GM12878 (cell line): ENCODE results near the gene MAML2. TPM values are rescaled to one million over a fixed set of nuclear protein-coding genes. Genes with fewer than 3 reads are reported as not detected.

Source experiments
- ATAC-seq: fragments of 200-7000 bp; cut with Tn5 transposase; 3 replicates; pipeline ENCODE4 v1.9.1; 2020; ENCODE audit warnings: mild to moderate bottlenecking, moderate library complexity
- BruUV-seq: library from RNA; stranded (reverse); fragments of 400-500 nt; replicated peaks from 2 replicates; lab custom pipeline; 2021; lab: Mats Ljungman, UMichigan
- CTCF ChIA-PET: fragments of 300-600 bp; sonication (Branson Sonifier 250); formaldehyde crosslinking; extraction: SDS; loops from one replicate; lab custom pipeline; 2021; ENCODE audit warnings: inconsistent platforms; lab: Yijun Ruan, JAX
- POLR2A ChIA-PET: fragments of 350-600 bp; formaldehyde crosslinking; extraction: SDS; loops from one replicate; lab custom pipeline; 2021; ENCODE audit warnings: inconsistent platforms; lab: Charles Lee
- RAD21 ChIA-PET: fragments of 300-600 bp; sonication (Branson Sonifier 250); formaldehyde crosslinking; loops from one replicate; lab custom pipeline; 2023; ENCODE audit warnings: antibody characterized with exemption; ENCODE audit not compliant: unreplicated experiment; lab: Charles Lee
- SMC1A ChIA-PET: fragments of 300-600 bp; sonication (Branson Sonifier 250); formaldehyde crosslinking; loops from one replicate; lab custom pipeline; 2023; ENCODE audit not compliant: unreplicated experiment, uncharacterized antibody; lab: Charles Lee
- DNase-seq: peaks from one replicate; pipeline ENCODE4 v3.0.0-alpha.2; 2011; ENCODE audit warnings: low read depth, low spot score
- FAIRE-seq: peaks from 3 replicates; lab custom pipeline; 2011; peaks lifted over from hg19 to GRCh38; lab: Jason Lieb, UNC
- H2AFZ ChIP-seq: 2 replicates; pipeline ENCODE4 v1.6.0; 2011; ENCODE audit warnings: low read depth, low read length, control low read depth; ENCODE audit not compliant: control insufficient read depth
- H3K27ac ChIP-seq: 2 replicates; pipeline ENCODE4 v1.5.1; 2011; ENCODE audit warnings: control low read depth; ENCODE audit not compliant: control insufficient read depth, insufficient read depth
- H3K27me3 ChIP-seq, 2 experiments: replicated peaks in 1 of 2; 2 replicates each; pipeline versions ENCODE4 v1.6.0 to v1.6.1; 2011; ENCODE audit warnings: low read length in 1 of 2; ENCODE audit not compliant: control insufficient read depth in 2 of 2, insufficient read depth in 2 of 2
- H3K36me3 ChIP-seq, 2 experiments: 2 replicates each; pipeline ENCODE4 v1.5.1; 2011; ENCODE audit warnings: low read length in 1 of 2; ENCODE audit not compliant: control insufficient read depth in 2 of 2, insufficient read depth in 2 of 2
- H3K4me1 ChIP-seq: 2 replicates; pipeline ENCODE4 v1.6.1; 2011; ENCODE audit warnings: mild to moderate bottlenecking, low read length, moderate library complexity, mixed read lengths; ENCODE audit not compliant: control insufficient read depth, insufficient read depth
- H3K4me2 ChIP-seq: 2 replicates; pipeline ENCODE4 v1.6.0; 2011; ENCODE audit warnings: control low read depth; ENCODE audit not compliant: control insufficient read depth, insufficient read depth
- H3K4me3 ChIP-seq: fragments of 200-600 bp; sonication (generic); 2 replicates; pipeline ENCODE4 v1.5.1; 2016
- H3K79me2 ChIP-seq: 2 replicates; pipeline ENCODE4 v1.6.0; 2011; ENCODE audit warnings: low read length; ENCODE audit not compliant: control insufficient read depth, insufficient read depth
- H3K9ac ChIP-seq: 2 replicates; pipeline ENCODE4 v1.8.0; 2011; ENCODE audit warnings: low read length, control low read depth, mixed read lengths; ENCODE audit not compliant: control insufficient read depth, insufficient read depth
- H3K9me3 ChIP-seq: replicated peaks from 3 replicates; pipeline ENCODE4 v1.5.1; 2011; ENCODE audit warnings: mild to moderate bottlenecking, low read length; ENCODE audit not compliant: control insufficient read depth, insufficient read depth
- H4K20me1 ChIP-seq: 2 replicates; pipeline ENCODE4 v1.6.0; 2011; ENCODE audit not compliant: control insufficient read depth, insufficient read depth
- BACH1 ChIP-seq: fragments of 450-650 bp; IDR thresholded peaks from 2 replicates; pipeline ENCODE4 v1.6.1; 2017; ENCODE audit warnings: mild to moderate bottlenecking, borderline replicate concordance
- BCL11A ChIP-seq: IDR thresholded peaks from 2 replicates; pipeline ENCODE4 v1.6.1; 2011; ENCODE audit warnings: low read depth, low read length
- E2F4 ChIP-seq: IDR thresholded peaks from 2 replicates; pipeline ENCODE4 v1.6.1; 2012; ENCODE audit warnings: low read depth, low read length, improper control_type of control experiment
- EP300 ChIP-seq, 2 experiments: fragments of 150-350 bp in 1 of 2; IDR thresholded peaks; 2 replicates each; pipeline ENCODE4 v1.6.1; 2011 to 2012; ENCODE audit warnings: low read depth in 2 of 2, low read length in 2 of 2, borderline replicate concordance in 1 of 2, improper control_type of control experiment in 1 of 2, inconsistent platforms in 1 of 2; ENCODE audit not compliant: control insufficient read depth in 1 of 2
- ESRRA ChIP-seq: IDR thresholded peaks from 2 replicates; pipeline ENCODE4 v1.6.1; 2012; ENCODE audit warnings: mild to moderate bottlenecking, low read length, improper control_type of control experiment
- ETV6 ChIP-seq, 2 experiments: fragments of 450-650 bp in 1 of 2; IDR thresholded peaks in 1 of 2; conservative IDR thresholded peaks in 1 of 2; 2 replicates each; pipeline ENCODE4 v1.6.1; 2014; ENCODE audit warnings: antibody characterized with exemption in 1 of 2, borderline replicate concordance in 1 of 2, low read depth in 1 of 2, mild to moderate bottlenecking in 1 of 2, moderate library complexity in 1 of 2
- FOXK2 ChIP-seq: fragments of 450-650 bp; IDR thresholded peaks from 2 replicates; pipeline ENCODE4 v1.6.1; 2017; ENCODE audit warnings: mild to moderate bottlenecking, moderate library complexity
- MEF2B ChIP-seq: fragments of 450-650 bp; IDR thresholded peaks from 2 replicates; pipeline ENCODE4 v1.6.1; 2018; ENCODE audit warnings: mild to moderate bottlenecking, moderate library complexity; ENCODE audit not compliant: partially characterized antibody, poor library complexity, severe bottlenecking
- MTA3 ChIP-seq: IDR thresholded peaks from 2 replicates; pipeline ENCODE4 v1.6.1; 2012; ENCODE audit warnings: low read length, inconsistent platforms, borderline replicate concordance
- RELA ChIP-seq: fragments of 450-650 bp; IDR thresholded peaks from 2 replicates; pipeline ENCODE4 v1.8.0; 2014; ENCODE audit warnings: borderline replicate concordance; ENCODE audit not compliant: partially characterized antibody
- USF1 ChIP-seq: IDR thresholded peaks from 2 replicates; pipeline ENCODE4 v1.6.1; 2011; ENCODE audit warnings: borderline replicate concordance, low read depth, mild to moderate bottlenecking, moderate library complexity, mixed read lengths, low read length; ENCODE audit not compliant: insufficient read depth; ENCODE audit errors: extremely low read length
- WGBS: methylation state at CpG from one replicate; pipeline ENCODE4 v1.1.6; 2016; ENCODE audit warnings: low lambda C conversion rate; ENCODE audit not compliant: insufficient replicate concordance, insufficient coverage; ENCODE audit errors: missing lambda C conversion rate; 5-methylcytosine and 5-hydroxymethylcytosine counted together
- in situ Hi-C: fragments of 300-500 bp; cut with MboI; formaldehyde crosslinking; loops from 9 replicates; pipeline ENCODE4 v1.14.3; 2018; ENCODE audit warnings: mixed read lengths
- intact Hi-C: fragments of 100-400 bp; cut with micrococcal nuclease; formaldehyde crosslinking; loops from one replicate; pipeline ENCODE4 v1.14.2; 2022; ENCODE audit not compliant: unreplicated experiment
- polyA plus RNA-seq, 11 experiments: library from polyadenylated mRNA; depleted of rRNA in 4 of 11; unstranded in 6 of 11; stranded (reverse) in 5 of 11; fragments of >200 nt; fragmentation: Nextera tagmentation in 4 of 11; fragmentation: Illumina TruSeq in 1 of 11; extraction: Ambion mirVana in 4 of 11; extraction: Trizol in 1 of 11; gene quantifications; 1 replicate in 1 of 11; 2 replicates in 10 of 11; pipeline versions ENCODE4 v1.2.1 to v1.2.3, GENCODE V29; 2011 to 2016; ENCODE audit warnings: inconsistent platforms in 2 of 11, missing spikeins in 2 of 11, low read depth in 1 of 11
- total RNA-seq, 4 experiments: library from RNA; depleted of rRNA in 3 of 4; stranded (reverse); fragments of >200 nt in 3 of 4; fragmentation: Illumina TruSeq in 1 of 4; extraction: Trizol in 1 of 4; gene quantifications; 2 replicates each; pipeline versions ENCODE4 v1.2.1 to v1.2.3, GENCODE V29; 2013 to 2021
- TF ChIP-seq, protein P1 (sequence below): IDR thresholded peaks from 2 replicates; pipeline ENCODE4 v1.6.1; 2011; ENCODE audit warnings: low read depth, low read length, improper control_type of control experiment, borderline replicate concordance

The MAML2 gene
- total and polyA plus RNA-seq, 10 of the 15 experiments (the other 5 are each of a cell fraction or from before 2014, with no cell fraction given): 2.5 to 15.1 (median 12.0) TPM

DNA sequence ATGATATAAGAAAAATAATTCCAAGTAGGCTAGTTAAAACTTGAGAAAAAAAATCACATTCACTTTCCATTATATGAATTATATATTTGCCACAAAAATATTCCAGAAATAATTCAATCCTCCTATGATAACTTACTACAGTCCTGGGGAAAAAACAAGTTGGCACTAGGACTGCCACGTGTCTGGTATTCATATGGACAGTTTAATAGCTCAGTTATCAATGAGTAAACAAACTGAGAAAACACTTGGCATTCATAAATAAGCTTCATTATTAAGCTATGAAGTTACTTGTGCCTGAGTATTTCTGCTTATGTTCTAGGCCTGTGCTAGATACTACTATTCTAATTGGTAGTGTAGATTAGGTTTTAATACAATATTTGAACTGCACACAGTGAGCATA is 22.5 kb upstream of the MAML2 start:
- no peaks in the 10 kb centered on the region for H4K20me1 ChIP-seq
- no peak overlapping the region for H2AFZ ChIP-seq
- H3K27ac ChIP-seq: no peak overlapping the region
- POLR2A ChIA-PET: interaction anchor here (1.0 kb wide), 1 partner anchor 24 kb away, joined by 3 read pairs; the partner anchor contains the start of genes CCDC82 and JRKL
- no peak for ATAC-seq
- H3K4me1 ChIP-seq: no peaks in the 10 kb centered on the region
- RAD21 ChIA-PET: no interaction called here
- H3K4me2 ChIP-seq: no peak overlapping the region
- intact Hi-C loops: no loop called here
- in situ Hi-C loops: no loop called here
- 97% methylated on average over 1 of the region's 1 CpG for WGBS
- no peaks in the 10 kb centered on the region for H3K79me2 ChIP-seq
- no peaks in the 10 kb centered on the region for H3K27me3 ChIP-seq
- TF ChIP-seq MEF2B (no peak), BACH1 (no peak), RELA (no peak), USF1 (no peak), E2F4 (no peak), MTA3 (no peak), EP300 (IDR thresholded peaks at IDR 0.05; ENCODE audit: borderline replicate concordance in 1 of 2, control insufficient read depth in 1 of 2, low read depth in 2 of 2, low read length in 2 of 2) (no peak), BCL11A (no peak), ESRRA (no peak), FOXK2 (no peak), ETV6 (conservative IDR thresholded peaks at IDR 0.05 in 1 of 2, IDR thresholded peaks at IDR 0.05 in 1 of 2; ENCODE audit: borderline replicate concordance in 1 of 2, low read depth in 1 of 2) (no peak)
- TF ChIP-seq, protein P1, sequence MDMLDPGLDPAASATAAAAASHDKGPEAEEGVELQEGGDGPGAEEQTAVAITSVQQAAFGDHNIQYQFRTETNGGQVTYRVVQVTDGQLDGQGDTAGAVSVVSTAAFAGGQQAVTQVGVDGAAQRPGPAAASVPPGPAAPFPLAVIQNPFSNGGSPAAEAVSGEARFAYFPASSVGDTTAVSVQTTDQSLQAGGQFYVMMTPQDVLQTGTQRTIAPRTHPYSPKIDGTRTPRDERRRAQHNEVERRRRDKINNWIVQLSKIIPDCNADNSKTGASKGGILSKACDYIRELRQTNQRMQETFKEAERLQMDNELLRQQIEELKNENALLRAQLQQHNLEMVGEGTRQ: no peak
- TF ChIP-seq, all 136 proteins: peak for 0
- Histone ChIP-seq H3K9me3 (peaks cover 7% of the 10 kb centered on the region; the same call in 2 of the 3 replicates), H3K9ac (no peak overlapping the region), H3K4me3 (no peak overlapping the region), H3K36me3 (peaks cover 0 to 4% of the 10 kb centered on the region in 2 experiments; a peak in 3 of 4 replicates)
- FAIRE-seq (no peak), DNase-seq (no peak)
- ChIA-PET SMC1A (interaction anchor here (0.6 to 1.8 kb wide), 3 partner anchors 10 to 79 kb away, joined by 3 to 5 read pairs (median 3); no protein-coding TSS in a partner anchor), CTCF (interaction anchor here (1.5 kb wide), 2 partner anchors 22 to 28 kb away, joined by 4 read pairs; no protein-coding TSS in a partner anchor)
- no TSS peak for BruUV-seq
